Immature natural killer cell (primary cell): Measurements from ENCODE around the gene PROZ. TPM values are rescaled to one million over a fixed set of nuclear protein-coding genes. Genes with fewer than 3 reads are reported as not detected.

ENCODE experiments used
- DNase-seq, 3 donors: peaks; one replicate each; pipeline ENCODE4 v3.0.0; 2022; ENCODE audit warnings: mixed read lengths in 1 of 3
- H3K27ac Mint-ChIP-seq, 6 donors: one replicate each; pipeline ENCODE4 v1.8.0; 2020; ENCODE audit warnings: mixed read lengths in 6 of 6, mild to moderate bottlenecking in 5 of 6, inconsistent platforms in 4 of 6, moderate library complexity in 3 of 6
- H3K27me3 Mint-ChIP-seq, 3 donors: one replicate each; pipeline ENCODE4 v1.8.0; 2020 to 2021; ENCODE audit warnings: low read depth in 3 of 3, mild to moderate bottlenecking in 3 of 3, mixed read lengths in 3 of 3, moderate library complexity in 3 of 3, inconsistent platforms in 1 of 3
- H3K36me3 Mint-ChIP-seq, 3 donors: one replicate each; pipeline ENCODE4 v1.8.0; 2020; ENCODE audit warnings: mixed read lengths in 3 of 3, inconsistent platforms in 2 of 3, mild to moderate bottlenecking in 2 of 3
- H3K4me1 Mint-ChIP-seq, 2 donors: one replicate each; pipeline ENCODE4 v1.8.0; 2020; ENCODE audit warnings: inconsistent platforms in 2 of 2, mild to moderate bottlenecking in 2 of 2, mixed read lengths in 2 of 2, moderate library complexity in 1 of 2
- H3K4me3 Mint-ChIP-seq, 5 donors: one replicate each; pipeline ENCODE4 v1.8.0; 2020; ENCODE audit warnings: mild to moderate bottlenecking in 5 of 5, mixed read lengths in 5 of 5, inconsistent platforms in 3 of 5, moderate library complexity in 3 of 5
- H3K9me3 Mint-ChIP-seq, 6 donors: one replicate each; pipeline ENCODE4 v1.8.0; 2020; ENCODE audit warnings: mild to moderate bottlenecking in 6 of 6, mixed read lengths in 6 of 6, inconsistent platforms in 4 of 6, moderate library complexity in 3 of 6
- polyA plus RNA-seq, 3 donors: library from polyadenylated mRNA; unstranded; fragments of 300-500 nt; fragmentation: Illumina TruSeq; gene quantifications; one replicate each; pipeline ENCODE4 v1.2.3, GENCODE V29; 2021

Gene PROZ
- polyA plus RNA-seq, 3 donors from 2014 or later, result not detected

- H3K4me3 Mint-ChIP-seq, result peak overlapping the region in 2 of 5 donors; percentile 29 to 30
- no peaks in the 10 kb centered on the region for H3K9me3 Mint-ChIP-seq
- peaks cover 3 to 7% (median 6%) of the 10 kb centered on the region in 3 donors for H3K27me3 Mint-ChIP-seq
- H3K4me1 Mint-ChIP-seq, result peaks cover 83 to 85% of the 10 kb centered on the region in 2 donors
- DNase-seq, result no peak
- peaks cover 15 to 45% (median 25%) of the 10 kb centered on the region in 3 donors for H3K36me3 Mint-ChIP-seq
- peak overlapping the region; percentile 23 to 97 (median 51) for H3K27ac Mint-ChIP-seq
Measured at GRCh38 chr13:113172419-113172926, 14.0 kb downstream of the PROZ start.

- Mint-ChIP-seq H3K36me3 (peaks cover 24 to 56% (median 37%) of the 10 kb centered on the region in 3 donors), H3K4me3 (peak overlapping the region; percentile 69 to 84 (median 73)), H3K27ac (peak overlapping the region; percentile 92 to 99 (median 97)), H3K4me1 (peaks cover 90 to 91% of the 10 kb centered on the region in 2 donors), H3K27me3 (peaks cover 7 to 21% (median 18%) of the 10 kb centered on the region in 3 donors), H3K9me3 (peaks cover 0 to 4% (median 1%) of the 10 kb centered on the region in 6 donors)
- peak; percentile 88 to 91 (median 88) for DNase-seq
Measured at GRCh38 chr13:113176280-113176679, 17.8 kb downstream of the PROZ start.

- no peak for DNase-seq
- H3K36me3 Mint-ChIP-seq, result peaks cover 24 to 61% (median 42%) of the 10 kb centered on the region in 3 donors
- H3K4me1 Mint-ChIP-seq, result peaks cover 90 to 91% of the 10 kb centered on the region in 2 donors
- peaks cover 0 to 4% (median 1%) of the 10 kb centered on the region in 6 donors for H3K9me3 Mint-ChIP-seq
- peaks cover 7 to 21% (median 18%) of the 10 kb centered on the region in 3 donors for H3K27me3 Mint-ChIP-seq
- peak overlapping the region; percentile 69 to 84 (median 73) for H3K4me3 Mint-ChIP-seq
- H3K27ac Mint-ChIP-seq, result peak overlapping the region; percentile 92 to 99 (median 97)
Measured at GRCh38 chr13:113176822-113177221, 18.4 kb downstream of the PROZ start.

- peaks cover 7 to 21% (median 18%) of the 10 kb centered on the region in 3 donors for H3K27me3 Mint-ChIP-seq
- H3K27ac Mint-ChIP-seq, result peak overlapping the region; percentile 34 to 99 (median 88)
- H3K4me1 Mint-ChIP-seq, result peaks cover 91% of the 10 kb centered on the region in 2 donors
- peaks cover 30 to 64% (median 52%) of the 10 kb centered on the region in 3 donors for H3K36me3 Mint-ChIP-seq
- no peak for DNase-seq
- peaks cover 0 to 4% (median 1%) of the 10 kb centered on the region in 6 donors for H3K9me3 Mint-ChIP-seq
- peak overlapping the region; percentile 38 to 73 (median 60) for H3K4me3 Mint-ChIP-seq
Measured at GRCh38 chr13:113178070-113178895, 19.8 kb downstream of the PROZ start.

GRCh38 chr13:113178896-113179167, 20.4 kb downstream of the PROZ start:
- Mint-ChIP-seq H3K4me1 (peaks cover 93 to 94% of the 10 kb centered on the region in 2 donors), H3K4me3 (peak overlapping the region in 3 of 5 donors; percentile 13 to 77 (median 52))

GRCh38 chr13:113179374-113180230, 21.2 kb downstream of the PROZ start:
- peak overlapping the region; percentile 57 to 79 (median 77) for H3K4me3 Mint-ChIP-seq

More at GRCh38 chr13:113178896-113179167, 20.4 kb downstream of the PROZ start:
- Mint-ChIP-seq H3K9me3 (peaks cover 0 to 4% (median 1%) of the 10 kb centered on the region in 6 donors), H3K27me3 (peaks cover 7 to 21% (median 18%) of the 10 kb centered on the region in 3 donors), H3K36me3 (peaks cover 34 to 68% (median 54%) of the 10 kb centered on the region in 3 donors), H3K27ac (peak overlapping the region in 5 of 6 donors; percentile 88 to 99 (median 95))
- no peak for DNase-seq

GRCh38 chr13:113182046-113182445, 23.6 kb downstream of the PROZ start:
- Mint-ChIP-seq H3K4me1 (peaks cover 89 to 99% of the 10 kb centered on the region in 2 donors), H3K9me3 (peaks cover 0 to 4% (median 1%) of the 10 kb centered on the region in 6 donors), H3K4me3 (peak overlapping the region in 3 of 5 donors; percentile 29 to 63 (median 45)), H3K27me3 (peaks cover 16 to 29% (median 29%) of the 10 kb centered on the region in 3 donors), H3K27ac (peak overlapping the region; percentile 9 to 99 (median 84)), H3K36me3 (peaks cover 29 to 61% (median 49%) of the 10 kb centered on the region in 3 donors)
- no peak for DNase-seq

More at GRCh38 chr13:113179374-113180230, 21.2 kb downstream of the PROZ start:
- Mint-ChIP-seq H3K4me1 (peaks cover 90 to 95% of the 10 kb centered on the region in 2 donors), H3K9me3 (peaks cover 0 to 4% (median 1%) of the 10 kb centered on the region in 6 donors), H3K27me3 (peaks cover 7 to 21% (median 18%) of the 10 kb centered on the region in 3 donors), H3K27ac (peak overlapping the region; percentile 91 to 99 (median 96)), H3K36me3 (peaks cover 34 to 69% (median 54%) of the 10 kb centered on the region in 3 donors)
- DNase-seq, result peak; percentile 59 to 71 (median 62)

- peaks cover 0 to 4% (median 1%) of the 10 kb centered on the region in 6 donors for H3K9me3 Mint-ChIP-seq
- H3K36me3 Mint-ChIP-seq, result peaks cover 29 to 61% (median 47%) of the 10 kb centered on the region in 3 donors
- no peak for DNase-seq
- H3K27ac Mint-ChIP-seq, result peak overlapping the region; percentile 77 to 100 (median 90)
- H3K27me3 Mint-ChIP-seq, result peaks cover 17 to 27% (median 26%) of the 10 kb centered on the region in 3 donors
- H3K4me3 Mint-ChIP-seq, result peak overlapping the region; percentile 58 to 83 (median 68)
- peaks cover 92 to 99% of the 10 kb centered on the region in 2 donors for H3K4me1 Mint-ChIP-seq
Measured at GRCh38 chr13:113183450-113184129, 25.1 kb downstream of the PROZ start.

- Mint-ChIP-seq H3K9me3 (peaks cover 0 to 1% (median under 1%) of the 10 kb centered on the region in 6 donors), H3K4me3 (peak overlapping the region; percentile 80 to 92 (median 87)), H3K27ac (peak overlapping the region; percentile 93 to 100 (median 99)), H3K27me3 (peaks cover 16 to 22% (median 18%) of the 10 kb centered on the region in 3 donors), H3K4me1 (peaks cover 88 to 94% of the 10 kb centered on the region in 2 donors), H3K36me3 (peaks cover 37 to 58% (median 47%) of the 10 kb centered on the region in 3 donors)
- DNase-seq, result peak; percentile 72 to 77 (median 75)
Measured at GRCh38 chr13:113184568-113185440, 26.4 kb downstream of the PROZ start.

- H3K4me1 Mint-ChIP-seq, result peaks cover 73 to 79% of the 10 kb centered on the region in 2 donors
- peaks cover 35 to 57% (median 43%) of the 10 kb centered on the region in 3 donors for H3K36me3 Mint-ChIP-seq
- DNase-seq, result peak; percentile 89 to 90 (median 89)
- H3K27ac Mint-ChIP-seq, result peak overlapping the region; percentile 97 to 100 (median 99)
- no peaks in the 10 kb centered on the region for H3K9me3 Mint-ChIP-seq
- H3K27me3 Mint-ChIP-seq, result peaks cover 13 to 20% (median 15%) of the 10 kb centered on the region in 3 donors
- H3K4me3 Mint-ChIP-seq, result peak overlapping the region; percentile 77 to 87 (median 84)
Measured at GRCh38 chr13:113186061-113186900, 27.8 kb downstream of the PROZ start.

- no peak for DNase-seq
- Mint-ChIP-seq H3K36me3 (peaks cover 32 to 53% (median 34%) of the 10 kb centered on the region in 3 donors), H3K4me1 (peaks cover 63 to 70% of the 10 kb centered on the region in 2 donors)
Measured at GRCh38 chr13:113187263-113187669, 28.8 kb downstream of the PROZ start.

More at GRCh38 chr13:113187263-113187669, 28.8 kb downstream of the PROZ start:
- H3K4me3 Mint-ChIP-seq, result peak overlapping the region in 4 of 5 donors; percentile 64 to 82 (median 72)
- H3K27ac Mint-ChIP-seq, result peak overlapping the region; percentile 90 to 100 (median 98)
- no peaks in the 10 kb centered on the region for H3K9me3 Mint-ChIP-seq
- H3K27me3 Mint-ChIP-seq, result peaks cover 13 to 20% (median 15%) of the 10 kb centered on the region in 3 donors
